Gastrocnemius medialis (tissue), 4 donors: ENCODE results near the gene G6PD. TPM values are rescaled to one million over a fixed set of nuclear protein-coding genes. Genes with fewer than 3 reads are reported as not detected.

Source experiments
- ATAC-seq, 2 donors: fragments of 150-250 bp; one replicate each; pipeline ENCODE4 v1.9.1; 2016
- DNase-seq, 2 donors: peaks; one replicate each; pipeline ENCODE4 v3.0.0-alpha.2; 2019
- H3K27ac ChIP-seq, 4 donors: fragments of 200-600 bp; sonication (generic); 1 replicate in 1 of 4; 2 replicates in 3 of 4; pipeline ENCODE4 v1.5.1; 2016 to 2018; ENCODE audit warnings: mild to moderate bottlenecking in 2 of 4, moderate library complexity in 1 of 4
- H3K27me3 ChIP-seq, 3 donors: fragments of 200-600 bp; sonication (generic) in 2 of 3; 1 replicate in 1 of 3; 2 replicates in 2 of 3; pipeline versions ENCODE4 v1.5.1 to v1.6.0; 2016 to 2019; ENCODE audit warnings: mild to moderate bottlenecking in 1 of 3, moderate library complexity in 1 of 3
- H3K36me3 ChIP-seq, 2 donors: fragments of 200-600 bp; sonication (generic) in 1 of 2; one replicate each; pipeline ENCODE4 v1.5.1; 2017 to 2018
- H3K4me1 ChIP-seq, 2 donors: fragments of 200-600 bp; sonication (generic) in 1 of 2; one replicate each; pipeline ENCODE4 v1.5.1; 2016 to 2017; ENCODE audit warnings: mild to moderate bottlenecking in 2 of 2
- H3K4me3 ChIP-seq, 4 donors: fragments of 200-600 bp; sonication (generic) in 3 of 4; 1 replicate in 1 of 4; 2 replicates in 3 of 4; pipeline ENCODE4 v1.5.1; 2016 to 2019; ENCODE audit warnings: mild to moderate bottlenecking in 2 of 4
- H3K9me3 ChIP-seq, 3 donors: fragments of 200-600 bp; sonication (generic) in 2 of 3; 1 replicate in 1 of 3; 2 replicates in 2 of 3; pipeline ENCODE4 v1.5.1; 2016 to 2019
- POLR2A ChIP-seq, 2 donors: fragments of 450-650 bp; IDR thresholded peaks; one replicate each; pipeline ENCODE4 v1.6.1; 2017; ENCODE audit warnings: antibody characterized with exemption in 2 of 2, mild to moderate bottlenecking in 2 of 2, moderate library complexity in 2 of 2
- in situ Hi-C, 4 donors: fragments of 200-750 bp; cut with MboI; loops; one replicate each; pipeline versions ENCODE4 v1.15.0 to v1.8.0; 2017; ENCODE audit warnings: low sequenced_read_pairs in 4 of 4
- intact Hi-C: fragments of 100-400 bp; cut with DNase I; formaldehyde crosslinking; loops from one replicate; pipeline ENCODE4 v1.15.1; 2023; ENCODE audit warnings: low total_unique reads
- total RNA-seq, 4 donors: library from RNA; depleted of rRNA; stranded (reverse); fragments of >200 nt; gene quantifications; one replicate each; pipeline versions ENCODE4 v1.1.0 to v1.2.3, GENCODE V29; 2016
- TF ChIP-seq, protein P1 (sequence below), 5 experiments: fragments of 450-650 bp in 3 of 5; fragments of 200-600 bp in 2 of 5; sonication (generic) in 2 of 5; IDR thresholded peaks in 4 of 5; conservative IDR thresholded peaks in 1 of 5; 1 replicate in 4 of 5; 2 replicates in 1 of 5; pipeline ENCODE4 v1.5.1; 2016 to 2019; ENCODE audit warnings: antibody characterized with exemption in 5 of 5, mild to moderate bottlenecking in 3 of 5, moderate library complexity in 3 of 5

Gene G6PD
- total RNA-seq, 4 donors from 2014 or later: 1.5 to 23.9 (median 7.6) TPM

GRCh38 chrX:154529206-154529612 lies 17.4 kb downstream of the G6PD start:
- Histone ChIP-seq H3K4me3 (no peak overlapping the region), H3K27ac (no peak overlapping the region), H3K27me3 (no peaks in the 10 kb centered on the region), H3K36me3 (peaks cover 0 to 18% of the 10 kb centered on the region in 2 donors), H3K9me3 (no peaks in the 10 kb centered on the region), H3K4me1 (peaks cover 0 to 10% of the 10 kb centered on the region in 2 donors)
- intact Hi-C loops (no loop called here), in situ Hi-C loops (loop anchor here in 2 of 4 donors (25.0 kb wide), 2 partner anchors 117 to 567 kb away; partner anchors contain the start of genes DNASE1L1 (in 2 of the 2), TAFAZZIN (in 2 of the 2), HCFC1 (in 1 of the 2) and TMEM187 (in 1 of the 2))
- DNase-seq (no peak), ATAC-seq (no peak)
- TF ChIP-seq POLR2A (IDR thresholded peaks at IDR 0.05): no peak
- TF ChIP-seq, protein P1, sequence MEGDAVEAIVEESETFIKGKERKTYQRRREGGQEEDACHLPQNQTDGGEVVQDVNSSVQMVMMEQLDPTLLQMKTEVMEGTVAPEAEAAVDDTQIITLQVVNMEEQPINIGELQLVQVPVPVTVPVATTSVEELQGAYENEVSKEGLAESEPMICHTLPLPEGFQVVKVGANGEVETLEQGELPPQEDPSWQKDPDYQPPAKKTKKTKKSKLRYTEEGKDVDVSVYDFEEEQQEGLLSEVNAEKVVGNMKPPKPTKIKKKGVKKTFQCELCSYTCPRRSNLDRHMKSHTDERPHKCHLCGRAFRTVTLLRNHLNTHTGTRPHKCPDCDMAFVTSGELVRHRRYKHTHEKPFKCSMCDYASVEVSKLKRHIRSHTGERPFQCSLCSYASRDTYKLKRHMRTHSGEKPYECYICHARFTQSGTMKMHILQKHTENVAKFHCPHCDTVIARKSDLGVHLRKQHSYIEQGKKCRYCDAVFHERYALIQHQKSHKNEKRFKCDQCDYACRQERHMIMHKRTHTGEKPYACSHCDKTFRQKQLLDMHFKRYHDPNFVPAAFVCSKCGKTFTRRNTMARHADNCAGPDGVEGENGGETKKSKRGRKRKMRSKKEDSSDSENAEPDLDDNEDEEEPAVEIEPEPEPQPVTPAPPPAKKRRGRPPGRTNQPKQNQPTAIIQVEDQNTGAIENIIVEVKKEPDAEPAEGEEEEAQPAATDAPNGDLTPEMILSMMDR (IDR thresholded peaks at IDR 0.05 in 4 of 5, conservative IDR thresholded peaks at IDR 0.05 in 1 of 5): no peak

DNA sequence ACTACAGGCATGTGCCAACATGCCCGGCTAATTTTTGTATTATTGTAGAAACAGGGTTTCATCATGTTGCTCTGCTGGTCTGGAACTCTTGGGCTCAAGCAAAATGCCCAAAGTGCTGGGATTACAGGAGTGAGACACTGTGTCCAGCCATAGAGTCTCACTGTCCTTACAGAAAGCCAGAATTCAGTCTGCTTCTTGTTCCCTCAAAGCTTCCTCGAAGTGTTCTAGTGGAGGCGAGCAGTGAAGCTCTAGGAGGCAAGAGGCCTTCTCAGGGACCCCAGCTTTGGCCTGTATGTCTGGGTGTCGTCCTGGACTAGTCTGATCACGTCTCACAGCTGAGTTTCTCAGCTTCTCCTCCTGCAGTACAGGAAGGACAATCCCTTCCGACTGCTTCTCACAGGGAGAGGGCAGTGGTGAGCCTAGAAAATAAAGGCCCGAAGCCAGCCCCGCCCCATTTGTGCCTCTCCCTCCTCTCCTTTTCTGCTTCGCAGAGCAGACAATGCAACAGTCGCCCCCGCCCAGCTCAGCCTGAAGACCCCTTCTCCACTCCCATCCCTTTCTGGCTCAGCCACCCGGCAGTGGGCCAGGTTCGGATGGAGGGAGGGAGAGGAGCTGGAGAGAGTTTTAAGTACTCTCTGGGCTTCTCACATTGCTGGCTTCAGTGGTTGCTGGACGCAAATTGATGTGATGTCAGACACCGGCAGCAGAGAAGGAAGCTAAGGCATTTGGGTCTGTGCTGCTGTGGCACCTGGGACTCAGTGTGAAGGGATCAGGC lies 19.6 kb downstream of the G6PD start:
- ATAC-seq (peak; percentile 94 to 96), DNase-seq (peak; percentile 48 to 69)
- TF ChIP-seq POLR2A (IDR thresholded peaks at IDR 0.05): no peak
- TF ChIP-seq, protein P1 (IDR thresholded peaks at IDR 0.05 in 4 of 5, conservative IDR thresholded peaks at IDR 0.05 in 1 of 5): peak; percentile 18 to 57 (median 31)
- H3K27ac ChIP-seq: peak overlapping the region; percentile 53 to 81 (median 72)
- in situ Hi-C loops (loop anchor here in 2 of 4 donors (25.0 kb wide), 2 partner anchors 115 to 565 kb away; partner anchors contain the start of genes DNASE1L1 (in 2 of the 2), TAFAZZIN (in 2 of the 2), HCFC1 (in 1 of the 2) and TMEM187 (in 1 of the 2)), intact Hi-C loops (no loop called here)
- no peaks in the 10 kb centered on the region for H3K27me3 ChIP-seq
- H3K4me3 ChIP-seq: peak overlapping the region in 3 of 4 donors; percentile 37 to 48 (median 38)
- H3K4me1 ChIP-seq: peaks cover 0 to 10% of the 10 kb centered on the region in 2 donors
- peaks cover 0 to under 1% of the 10 kb centered on the region in 2 donors for H3K36me3 ChIP-seq
- H3K9me3 ChIP-seq: no peaks in the 10 kb centered on the region

GRCh38 chrX:154525606-154526490 lies 20.8 kb downstream of the G6PD start:
- in situ Hi-C loops (loop anchor here in 2 of 4 donors (25.0 kb wide), 2 partner anchors 114 to 564 kb away; partner anchors contain the start of genes DNASE1L1 (in 2 of the 2), TAFAZZIN (in 2 of the 2), HCFC1 (in 1 of the 2) and TMEM187 (in 1 of the 2)), intact Hi-C loops (no loop called here)
- TF ChIP-seq, protein P1 (IDR thresholded peaks at IDR 0.05 in 4 of 5, conservative IDR thresholded peaks at IDR 0.05 in 1 of 5): no peak
- TF ChIP-seq POLR2A (IDR thresholded peaks at IDR 0.05): no peak
- Histone ChIP-seq H3K27me3 (no peaks in the 10 kb centered on the region), H3K4me3 (no peak overlapping the region), H3K9me3 (no peaks in the 10 kb centered on the region), H3K36me3 (no peaks in the 10 kb centered on the region), H3K4me1 (peaks cover 0 to 10% of the 10 kb centered on the region in 2 donors), H3K27ac (no peak overlapping the region)
- DNase-seq (no peak), ATAC-seq (no peak)

DNA sequence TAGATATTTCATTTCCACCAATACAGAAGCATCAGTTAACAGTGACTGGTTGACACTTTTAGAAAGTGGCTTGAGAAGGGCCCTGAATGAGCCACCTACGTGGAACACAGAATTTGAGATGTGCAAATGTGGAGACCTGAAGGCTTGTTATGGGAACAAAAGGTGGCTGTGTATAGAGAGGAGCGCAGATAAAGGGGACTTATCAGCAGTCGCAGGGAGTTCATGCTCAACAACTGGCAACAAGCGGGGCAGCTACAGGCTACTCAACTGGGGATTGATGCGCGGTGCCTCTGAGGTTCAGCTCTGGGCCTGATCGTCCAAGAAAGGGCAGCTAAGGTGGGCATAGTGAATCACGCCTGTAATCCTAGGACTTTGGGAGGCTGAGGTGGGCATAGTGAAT lies 27.3 kb downstream of the G6PD start:
- DNase-seq (no peak), ATAC-seq (no peak)
- intact Hi-C loops (loop anchor here (5.0 to 10.0 kb wide), 2 partner anchors 122 to 595 kb away; partner anchors contain the start of genes ARHGAP4 and RPL10), in situ Hi-C loops (no loop called here)
- Histone ChIP-seq H3K4me1 (peaks cover 0 to 12% of the 10 kb centered on the region in 2 donors), H3K9me3 (no peaks in the 10 kb centered on the region), H3K27ac (no peak overlapping the region), H3K36me3 (no peaks in the 10 kb centered on the region), H3K4me3 (no peak overlapping the region), H3K27me3 (no peaks in the 10 kb centered on the region)
- TF ChIP-seq, protein P1 (IDR thresholded peaks at IDR 0.05 in 4 of 5, conservative IDR thresholded peaks at IDR 0.05 in 1 of 5): no peak
- TF ChIP-seq POLR2A (IDR thresholded peaks at IDR 0.05): no peak
